Measurements from ENCODE around the gene PPP1R12B. TPM values are rescaled to one million over a fixed set of nuclear protein-coding genes. Genes with fewer than 3 reads are reported as not detected.

PPP1R12B gene
- total and polyA plus RNA-seq, 2 donors (not counting 3 experiments of a cell fraction or from before 2014, with no cell fraction given), result 8.4 to 11.5 TPM

GRCh38 chr1:202587859-202588485 lies 239.5 kb downstream of the PPP1R12B start:
- Histone ChIP-seq H3K9ac (replicated peaks; ENCODE audit: extremely low read depth, insufficient read depth, low read length) (no peak overlapping the region), H4K20me1 (replicated peaks; ENCODE audit: control insufficient read depth, extremely low read depth, insufficient read depth, low read length) (no peaks in the 10 kb centered on the region), H3K9me1 (replicated peaks; ENCODE audit: control insufficient read depth, extremely low read depth, insufficient read depth, low read length) (no peaks in the 10 kb centered on the region), H3K27ac (ENCODE audit: insufficient read depth, low read depth, low read length) (peak overlapping the region; percentile 92), H3K4me1 (ENCODE audit: control insufficient read depth, extremely low read depth, insufficient read depth, low read length) (peaks cover 47% of the 10 kb centered on the region), H3K27me3 (ENCODE audit: control insufficient read depth in 2 of 2, insufficient read depth in 2 of 2, low read length in 2 of 2) (no peaks in the 10 kb centered on the region), H2AFZ (ENCODE audit: low read depth, low read length) (no peak overlapping the region), H3K36me3 (ENCODE audit: control insufficient read depth in 2 of 2, extremely low read depth in 1 of 2, insufficient read depth in 2 of 2, low read length in 2 of 2) (no peaks in the 10 kb centered on the region), H3K9me3 (replicated peaks; ENCODE audit: control insufficient read depth, insufficient read depth, low read length) (no peaks in the 10 kb centered on the region), H3K4me2 (ENCODE audit: insufficient read depth, low read length) (no peak overlapping the region), H3K79me2 (ENCODE audit: control insufficient read depth, insufficient read depth, low read length) (no peaks in the 10 kb centered on the region), H3K4me3 (replicated peaks in 1 of 3; ENCODE audit: insufficient read depth in 1 of 3, low read depth in 1 of 3, low read length in 3 of 3) (no peak overlapping the region)
- POLR2A ChIA-PET, result no interaction called here
- CTCF ChIA-PET, result interaction anchor here (1.2 to 3.2 kb wide), 5 partner anchors 10 to 82 kb away, joined by 3 to 38 read pairs (median 7); no protein-coding TSS in a partner anchor
- TF ChIP-seq EZH2 (IDR thresholded peaks at IDR 0.05; ENCODE audit: borderline replicate concordance, low read depth, low read length, severe bottlenecking), result no peak
- TF ChIP-seq JUN (IDR thresholded peaks at IDR 0.05; ENCODE audit: borderline replicate concordance, insufficient read depth, insufficient read length, low read depth), result no peak
- TF ChIP-seq GATA2 (IDR thresholded peaks at IDR 0.05; ENCODE audit: insufficient read depth, insufficient read length, low read depth, low read length), result no peak
- no peak for TF ChIP-seq FOS (IDR thresholded peaks at IDR 0.05; ENCODE audit: borderline replicate concordance, insufficient read depth, low read length)
- no peak for TF ChIP-seq MAX (IDR thresholded peaks at IDR 0.05; ENCODE audit: insufficient read depth, insufficient read length)
- TF ChIP-seq MYC (IDR thresholded peaks at IDR 0.05; ENCODE audit: low read depth, low read length), result no peak
- no peak for TF ChIP-seq POLR2AphosphoS5 (IDR thresholded peaks at IDR 0.05; ENCODE audit: insufficient read depth, low read depth, low read length)
- no peak for TF ChIP-seq POLR2A (IDR thresholded peaks at IDR 0.05; ENCODE audit: low read depth, low read length)
- dilution Hi-C loops (cut with MboI; ENCODE audit: extremely low pct_ligation_motif_present, low sequenced_read_pairs) (no loop called here), intact Hi-C loops (cut with micrococcal nuclease) (no loop called here)
- BruUV-seq (replicated peaks), result no TSS peak
- DNase-seq (ENCODE audit: low read depth, low spot score) (no peak), FAIRE-seq (peak; percentile 63)
